ENCODE results near the gene ZKSCAN1.
A peak's percentile ranks its signal among the peaks of the same experiment; 100 is the strongest.
"Not testable (repeated sequence)": the region's sequence is repeated elsewhere in the genome, so short reads cannot be mapped to it uniquely, and the experiment has no call there.

Gene ZKSCAN1

GRCh38 chr7:100015232-100016214 is at the start of gene ZKSCAN1:
Gene ZKSCAN1 (plus strand): TSS chr7:100015596. CDS start chr7:100023507, 7,911 bp downstream.
- DNase-seq: peak; percentile 41

- no peak for DNase-seq
Measured at GRCh38 chr7:99969298-99969697, 46.1 kb upstream of the ZKSCAN1 start.

GRCh38 chr7:99969813-99970212 is 45.6 kb upstream of the ZKSCAN1 start:
- DNase-seq: not testable (repeated sequence)

- DNase-seq: no peak
Measured at GRCh38 chr7:99971242-99971641, 44.2 kb upstream of the ZKSCAN1 start.

GRCh38 chr7:99973817-99974216 is 41.6 kb upstream of the ZKSCAN1 start:
- DNase-seq: not testable (repeated sequence)

- DNase-seq: no peak
Measured at GRCh38 chr7:99974681-99975080, 40.7 kb upstream of the ZKSCAN1 start.

GRCh38 chr7:99975782-99976521 is 39.4 kb upstream of the ZKSCAN1 start, which contains the start of gene AZGP1:
Gene AZGP1 (minus strand): TSS chr7:99976031. CDS start chr7:99976020, 11 bp downstream.
- no peak for DNase-seq

- no peak for DNase-seq
Measured at GRCh38 chr7:99976626-99977025, 38.8 kb upstream of the ZKSCAN1 start.

- not testable (repeated sequence) for DNase-seq
Measured at GRCh38 chr7:99979814-99980225, 35.6 kb upstream of the ZKSCAN1 start.

- not testable (repeated sequence) for DNase-seq
Measured at GRCh38 chr7:99980448-99980872, 34.9 kb upstream of the ZKSCAN1 start.

- not testable (repeated sequence) for DNase-seq
Measured at GRCh38 chr7:99981066-99981465, 34.3 kb upstream of the ZKSCAN1 start.

GRCh38 chr7:99984593-99984992 is 30.8 kb upstream of the ZKSCAN1 start:
- no peak for DNase-seq

GRCh38 chr7:99987306-99987705 is 28.1 kb upstream of the ZKSCAN1 start:
- not testable (repeated sequence) for DNase-seq

- no peak for DNase-seq
Measured at GRCh38 chr7:99987846-99988245, 27.6 kb upstream of the ZKSCAN1 start.

- no peak for DNase-seq
Measured at GRCh38 chr7:99990460-99990852, 24.9 kb upstream of the ZKSCAN1 start.

- not testable (repeated sequence) for DNase-seq
Measured at GRCh38 chr7:99991543-99991942, 23.9 kb upstream of the ZKSCAN1 start.

- DNase-seq: no peak
Measured at GRCh38 chr7:99992330-99993038, 22.9 kb upstream of the ZKSCAN1 start.

- no peak for DNase-seq
Measured at GRCh38 chr7:99994819-99995218, 20.6 kb upstream of the ZKSCAN1 start.

- no peak for DNase-seq
Measured at GRCh38 chr7:99996755-99997544, 18.4 kb upstream of the ZKSCAN1 start.

GRCh38 chr7:99997545-99998137 is 17.8 kb upstream of the ZKSCAN1 start:
- DNase-seq: no peak

GRCh38 chr7:100000239-100000638 is 15.2 kb upstream of the ZKSCAN1 start:
- no peak for DNase-seq

All from GOT3 (cell line).